Smooth muscle cell of the pulmonary artery (primary cell): ENCODE results near the gene ELF1. TPM values are rescaled to one million over a fixed set of nuclear protein-coding genes. Genes with fewer than 3 reads are reported as not detected.

Experiments
- total RNA-seq: library from RNA; depleted of rRNA; stranded (reverse); fragments of >200 nt; gene quantifications from 2 replicates; pipeline ENCODE4 v1.2.3, GENCODE V29; 2014

The ELF1 gene
- total RNA-seq, result 31.9 and 45.2 TPM in 2 replicates

GRCh38 chr13:41019011-41019487 is at the start of gene ELF1:
Gene ELF1 (minus strand): TSS chr13:41019316. CDS start chr13:40982054, 37,262 bp downstream.

DNA sequence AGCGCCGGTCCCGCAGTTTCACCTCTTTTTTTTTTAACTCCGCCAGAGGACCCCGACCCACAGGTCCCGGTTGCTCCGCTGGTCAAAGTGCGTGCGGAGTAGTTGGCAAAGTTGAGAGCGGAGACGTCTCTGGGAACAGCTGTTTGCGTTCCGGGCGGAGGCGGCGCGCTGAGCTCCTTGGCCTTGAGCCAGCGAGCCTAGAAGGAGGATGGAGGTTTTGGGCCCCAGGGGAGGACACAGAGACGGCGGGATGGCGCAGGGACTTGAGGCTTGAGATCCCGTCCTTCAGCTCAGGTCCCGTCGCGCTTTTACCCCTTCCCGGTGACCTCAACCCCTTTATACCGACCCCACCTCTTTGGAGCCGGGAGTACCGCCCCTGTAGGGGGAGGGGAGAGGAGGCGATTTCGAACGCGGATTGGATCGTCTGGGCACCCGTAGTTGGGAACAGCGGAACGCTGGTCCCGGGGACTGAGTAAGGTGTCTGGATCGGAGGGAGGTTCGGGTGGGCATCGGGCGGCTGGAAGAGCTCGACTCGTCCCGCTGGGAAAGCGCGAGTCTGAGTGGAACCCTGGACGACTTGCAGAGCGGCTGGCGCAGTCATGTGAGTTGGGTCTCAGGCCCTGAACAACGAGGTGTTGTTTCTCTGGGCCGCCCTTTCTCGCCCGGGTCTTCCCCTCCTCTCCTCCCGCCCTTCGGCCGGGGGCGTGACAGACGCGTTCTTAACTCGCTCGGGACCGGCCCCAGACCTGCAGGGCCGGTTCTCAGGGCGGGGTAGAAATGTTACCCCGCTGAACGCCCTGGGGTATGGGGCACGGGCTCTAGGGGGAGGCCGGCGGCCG is 42.2 kb upstream of the ELF1 start, which contains the start of gene WBP4:
WBP4 (plus strand) TSS at position 435 of the 839 bp plus-strand sequence; CDS start at position 600, 165 bp downstream.

Other genes with a start within 250 kb of the ELF1 start
- 8.6 and 10.0 TPM in 2 replicates for gene MRPS31, start 248.1 kb downstream of the ELF1 start, total RNA-seq
- gene SLC25A15, start 229.7 kb downstream of the ELF1 start, total RNA-seq, result 9.8 and 15.7 TPM in 2 replicates
- gene WBP4, start 42.2 kb upstream of the ELF1 start, total RNA-seq, result 5.8 and 6.7 TPM in 2 replicates
- 10.5 and 13.9 TPM in 2 replicates for gene KBTBD6, start 113.5 kb upstream of the ELF1 start, total RNA-seq
- 7.8 and 10.6 TPM in 2 replicates for gene KBTBD7, start 175.3 kb upstream of the ELF1 start, total RNA-seq
- gene MTRF1, start 244.3 kb upstream of the ELF1 start, total RNA-seq, result 8.2 and 9.9 TPM in 2 replicates